Raji (cell line): Measurements from ENCODE around the gene PARS2.

Experiments
- POLR2A ChIP-seq: IDR thresholded peaks from 2 replicates; pipeline ENCODE4 v1.6.1; 2011; ENCODE audit warnings: low read depth, low read length, control low read depth; ENCODE audit not compliant: insufficient read depth

The PARS2 gene

GRCh38 chr1:54764133-54764921 lies at the start of gene PARS2:
TSS of gene PARS2 (minus strand) at chr1:54764523. CDS start at chr1:54759161, 5,362 bp downstream.
- TF ChIP-seq POLR2A, result peak; percentile 93

DNA sequence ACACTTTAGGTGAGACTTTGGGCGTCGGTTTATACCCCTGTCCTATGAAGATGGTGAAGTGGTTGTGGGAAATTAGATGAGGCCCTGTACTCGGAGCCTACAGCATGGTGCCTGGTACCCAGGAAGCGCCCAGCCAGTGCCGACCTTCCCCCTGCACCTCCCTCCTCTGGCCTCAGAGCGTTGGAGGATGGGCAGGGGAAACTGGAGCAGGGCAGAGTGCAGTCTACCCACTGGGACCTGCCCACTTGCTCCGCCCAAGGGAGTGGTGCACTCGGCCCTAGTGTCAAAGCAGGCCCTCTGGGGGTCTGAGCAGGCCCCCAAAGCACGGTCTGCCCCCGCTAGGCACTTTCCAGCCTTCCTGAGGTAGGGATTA lies 49.8 kb upstream of the PARS2 start:
- no peak for TF ChIP-seq POLR2A

GRCh38 chr1:54813485-54814125 lies 49.3 kb upstream of the PARS2 start:
- TF ChIP-seq POLR2A, result no peak

DNA sequence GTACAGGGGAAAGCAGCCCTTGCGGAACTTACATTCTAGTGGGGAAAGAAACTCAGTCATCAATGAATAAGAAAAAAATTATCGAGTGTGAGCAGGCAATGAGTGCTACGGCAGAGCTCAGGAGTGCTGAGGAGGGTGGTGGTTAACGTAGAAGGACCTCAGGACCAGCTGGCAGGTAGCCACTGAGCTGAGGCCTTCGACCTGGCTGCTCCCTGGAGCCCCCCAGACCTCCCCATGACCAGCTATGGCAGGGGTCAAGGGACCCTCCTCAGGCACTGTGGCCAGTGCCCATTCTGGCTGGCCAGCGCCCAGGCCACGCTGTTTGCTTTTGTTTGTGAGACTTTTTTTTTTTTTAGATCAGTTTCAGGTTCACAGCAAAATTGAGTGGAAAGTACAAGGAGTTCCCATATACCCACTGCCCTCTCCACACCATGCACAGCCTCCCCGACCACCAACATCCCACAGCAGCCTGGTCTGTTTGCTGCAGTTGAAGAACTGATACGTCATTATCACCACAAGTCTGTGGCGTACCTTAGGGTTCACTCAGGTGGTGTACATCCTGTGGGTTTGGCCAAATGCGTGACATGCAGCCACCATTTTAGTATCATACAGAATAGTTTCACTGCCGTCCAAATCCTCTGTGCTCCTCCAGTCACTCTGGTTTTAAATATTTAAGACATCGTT lies 48.6 kb upstream of the PARS2 start:
- no peak for TF ChIP-seq POLR2A

GRCh38 chr1:54811739-54812655 lies 47.7 kb upstream of the PARS2 start:
- no peak for TF ChIP-seq POLR2A

DNA sequence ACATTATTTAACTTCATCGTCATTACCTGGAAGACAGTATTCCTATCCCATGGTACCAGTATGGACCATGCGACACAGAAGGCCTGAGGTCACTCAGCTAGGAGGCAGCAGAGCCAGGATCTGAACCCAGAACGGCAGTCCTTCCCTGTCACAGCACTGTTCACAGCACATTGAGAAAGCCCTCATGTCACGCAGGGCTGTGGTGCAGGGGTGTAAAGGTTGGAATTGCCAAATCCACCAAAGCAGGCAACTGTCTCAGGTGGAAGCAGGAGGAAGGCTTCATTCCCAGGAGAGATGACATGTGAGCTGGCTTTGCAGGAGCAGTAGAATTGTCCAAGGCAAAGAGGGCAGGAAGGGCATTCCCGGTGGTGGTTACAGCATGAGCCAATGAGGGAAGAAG lies 46.7 kb upstream of the PARS2 start:
- TF ChIP-seq POLR2A, result no peak

GRCh38 chr1:54810153-54810942 lies 46.0 kb upstream of the PARS2 start:
- no peak for TF ChIP-seq POLR2A

- no peak for TF ChIP-seq POLR2A
Observed at GRCh38 chr1:54809496-54810074, 45.3 kb upstream of the PARS2 start.

- TF ChIP-seq POLR2A, result no peak
Observed at GRCh38 chr1:54808443-54809207, 44.3 kb upstream of the PARS2 start.

- TF ChIP-seq POLR2A, result no peak
Observed at GRCh38 chr1:54807756-54808155, 43.4 kb upstream of the PARS2 start.

- TF ChIP-seq POLR2A, result no peak
Observed at GRCh38 chr1:54806931-54807611, 42.7 kb upstream of the PARS2 start.

GRCh38 chr1:54805981-54806381 lies 41.7 kb upstream of the PARS2 start:
- no peak for TF ChIP-seq POLR2A

DNA sequence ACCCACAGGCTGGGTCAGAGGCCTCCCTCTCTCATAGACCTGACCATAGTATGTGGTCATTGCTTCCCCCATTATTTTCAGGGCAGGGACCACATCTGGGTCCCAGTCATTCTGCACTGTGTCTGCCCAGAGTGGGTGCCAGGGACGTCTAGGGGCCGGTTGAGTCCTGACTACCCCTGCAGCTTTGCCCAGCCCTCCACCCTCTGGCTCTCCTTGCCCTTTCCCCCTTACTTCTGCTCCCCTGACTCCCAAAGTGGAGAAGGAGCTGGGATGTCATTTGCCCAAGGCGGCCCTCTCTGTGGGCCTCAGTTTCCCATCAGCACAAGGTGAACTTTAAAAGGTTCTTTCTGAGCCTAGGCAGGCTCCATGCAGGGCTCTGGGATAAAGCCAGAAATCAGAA lies 41.1 kb upstream of the PARS2 start:
- TF ChIP-seq POLR2A, result no peak
